HCEC 1CT (cell line): ENCODE data around the gene CEP63.

Experiments
- DNase-seq: peaks from one replicate; pipeline ENCODE4 v3.0.0-alpha.2; 2017

CEP63 gene

GRCh38 chr3:134610432-134611385 is 124.9 kb downstream of the CEP63 start:
- no peak for DNase-seq

DNA sequence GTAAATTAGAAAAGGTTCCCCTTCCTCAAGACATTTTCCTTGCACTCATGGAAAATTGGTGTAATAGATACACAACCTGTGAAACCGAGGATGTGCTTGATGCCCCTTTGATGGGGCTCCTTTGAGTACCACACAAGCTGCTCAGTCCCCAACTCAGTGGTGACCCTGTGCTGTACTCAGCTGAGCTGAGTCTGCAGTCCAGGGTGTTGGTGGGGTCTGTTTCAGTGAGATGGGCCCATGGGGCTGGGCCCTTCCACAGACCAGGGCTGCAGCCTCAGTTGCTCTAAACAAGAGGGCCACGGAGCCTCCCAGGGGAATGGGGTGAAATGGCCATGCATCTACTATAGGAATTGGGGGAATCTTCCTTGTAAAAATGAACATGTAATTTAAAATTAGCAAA is 125.7 kb downstream of the CEP63 start:
- DNase-seq: no peak

DNA sequence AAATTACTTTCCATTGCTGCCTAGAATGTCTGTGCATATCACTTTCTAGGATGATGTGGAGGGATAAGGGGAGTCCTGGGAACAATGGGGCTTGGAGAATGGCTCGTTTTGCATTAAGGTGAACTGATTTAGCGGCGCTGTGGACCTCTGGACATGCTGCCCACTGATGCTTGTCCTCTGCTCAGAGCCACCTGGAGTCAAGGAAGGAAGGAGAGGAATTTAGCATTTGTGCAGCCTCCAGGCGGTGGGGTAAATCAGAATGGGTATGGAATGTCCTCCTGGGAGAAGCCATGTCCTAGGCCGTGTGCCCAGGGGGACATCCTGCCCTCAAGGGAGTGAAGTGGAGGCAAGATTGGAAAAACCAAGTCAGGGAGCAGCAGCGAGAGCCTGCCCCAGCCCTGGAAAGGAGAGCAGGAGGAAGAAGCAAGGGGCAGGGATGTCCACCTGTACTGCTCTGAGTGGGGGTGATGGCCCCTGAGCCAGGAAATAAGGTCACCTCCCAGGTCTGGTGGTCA is 127.2 kb downstream of the CEP63 start:
- no peak for DNase-seq

DNA sequence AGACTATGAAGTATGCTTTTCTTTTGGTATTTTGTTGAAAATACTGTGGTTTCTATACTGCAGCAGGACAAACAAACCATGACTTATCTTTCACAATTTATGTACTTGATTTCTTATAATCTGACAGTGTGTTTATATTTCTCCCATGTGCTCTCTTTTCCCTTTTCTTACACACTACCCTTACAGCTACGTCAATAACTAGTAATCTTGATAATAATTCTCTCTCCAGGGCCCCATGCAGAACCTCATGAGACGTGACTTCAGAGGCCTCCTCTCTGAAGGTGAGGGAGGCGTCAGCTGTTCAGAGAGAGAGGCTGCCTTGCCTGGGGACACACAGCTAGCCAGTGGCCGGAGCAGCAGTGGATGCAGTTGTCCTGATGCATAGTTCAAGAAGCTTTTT is 129.1 kb downstream of the CEP63 start:
- DNase-seq: no peak

DNA sequence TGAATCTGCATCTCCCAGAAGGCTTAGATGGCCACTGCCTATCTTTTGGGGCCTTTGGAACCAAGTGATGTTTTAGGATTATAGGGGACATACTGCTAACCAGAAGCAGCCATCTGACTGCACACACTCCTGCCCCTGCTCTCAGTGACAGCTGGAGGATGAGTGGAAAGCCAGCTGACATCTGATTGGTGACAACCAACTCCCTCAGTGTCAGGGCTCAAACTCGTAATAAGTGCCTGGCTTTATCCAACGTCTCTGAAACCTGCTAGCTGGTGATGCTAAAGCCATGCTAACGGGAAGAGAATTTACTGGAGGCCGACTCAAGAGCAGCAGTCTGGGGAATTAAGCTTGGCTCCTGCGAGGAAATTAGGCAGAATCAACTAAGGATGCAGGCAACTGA is 129.9 kb downstream of the CEP63 start:
- no peak for DNase-seq

DNA sequence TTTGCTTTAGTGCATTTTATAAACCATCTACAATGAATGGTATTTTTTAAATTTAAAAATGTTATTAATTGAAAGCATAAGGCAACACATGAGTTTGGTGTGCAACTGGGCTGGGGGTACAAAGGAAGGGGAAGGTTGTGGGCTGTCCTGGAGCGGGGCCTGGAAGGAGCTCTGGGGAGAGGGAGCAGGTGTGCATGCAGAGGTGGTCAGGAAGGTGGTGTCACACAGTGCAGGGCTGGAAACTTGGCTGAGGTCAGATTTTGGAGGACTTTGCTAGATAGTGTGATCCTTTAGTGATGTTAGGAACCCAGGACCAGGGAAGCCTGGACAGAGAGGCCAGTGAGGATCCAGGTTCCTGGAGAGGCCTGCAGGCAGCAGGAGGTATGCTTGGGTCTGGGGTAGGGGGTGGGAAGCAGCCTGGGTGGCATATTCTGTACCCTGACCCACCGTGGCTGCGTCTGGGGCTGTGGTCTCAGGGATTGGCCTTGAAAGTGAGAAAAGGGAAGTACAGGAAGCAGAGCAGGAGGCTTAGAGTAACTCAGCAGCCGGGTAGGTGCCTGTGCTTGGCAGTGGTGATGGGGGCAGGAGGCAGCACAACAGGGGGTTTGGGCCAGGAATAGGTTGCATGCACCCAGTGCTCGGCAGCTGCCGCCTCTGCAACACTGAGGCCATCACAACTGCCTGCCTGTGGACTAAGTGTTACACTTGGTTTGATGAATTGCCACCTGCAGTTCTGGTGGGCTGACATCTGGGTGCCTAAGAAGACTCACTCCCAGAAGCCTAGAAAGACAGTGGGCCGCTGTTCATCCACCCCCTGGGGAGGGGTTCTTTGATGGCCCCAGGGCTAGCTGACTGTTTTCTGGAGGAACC is 132.0 kb downstream of the CEP63 start:
- DNase-seq: no peak

DNA sequence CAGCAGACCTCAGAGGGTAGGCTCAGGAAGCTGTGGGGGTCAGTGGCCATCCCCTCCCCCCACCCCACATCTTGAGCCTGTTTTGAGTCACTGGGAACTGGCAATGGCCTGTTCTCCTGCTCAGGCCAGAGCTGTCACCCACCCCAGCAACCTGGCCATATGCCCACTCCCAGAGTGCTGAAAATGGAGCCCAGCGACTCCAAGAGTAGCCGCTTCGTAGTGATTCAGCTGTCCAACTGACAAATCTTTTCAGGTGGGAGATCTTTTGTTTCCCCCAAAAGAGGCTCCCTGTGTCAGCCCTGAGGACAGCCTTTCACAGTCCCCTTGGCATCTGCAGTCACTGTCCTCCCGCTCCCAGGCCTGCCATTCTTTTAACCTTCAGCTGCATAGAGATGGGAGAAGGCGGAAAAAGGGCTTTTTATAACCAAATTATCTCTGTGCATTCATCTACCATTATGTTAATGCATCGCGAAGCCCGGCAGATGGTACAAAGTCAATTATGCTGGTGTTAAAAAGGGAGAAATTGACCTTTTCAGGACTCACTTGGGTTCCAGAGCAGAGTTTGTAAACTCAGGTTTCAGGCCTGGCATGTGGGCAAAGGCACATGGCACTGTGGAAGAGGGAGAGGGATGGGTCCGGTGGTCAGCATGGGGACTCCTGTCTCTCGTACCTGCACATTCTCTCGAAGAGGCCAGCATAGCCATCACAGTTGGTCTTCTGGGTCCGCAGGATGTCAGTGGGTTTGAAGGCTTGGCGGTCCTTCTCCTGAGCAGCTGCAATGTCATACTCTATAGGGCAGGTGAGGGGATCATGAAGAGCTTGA is 132.8 kb downstream of the CEP63 start:
- no peak for DNase-seq

- no peak for DNase-seq
Observed at GRCh38 chr3:134619301-134619615, 133.4 kb downstream of the CEP63 start.

DNA sequence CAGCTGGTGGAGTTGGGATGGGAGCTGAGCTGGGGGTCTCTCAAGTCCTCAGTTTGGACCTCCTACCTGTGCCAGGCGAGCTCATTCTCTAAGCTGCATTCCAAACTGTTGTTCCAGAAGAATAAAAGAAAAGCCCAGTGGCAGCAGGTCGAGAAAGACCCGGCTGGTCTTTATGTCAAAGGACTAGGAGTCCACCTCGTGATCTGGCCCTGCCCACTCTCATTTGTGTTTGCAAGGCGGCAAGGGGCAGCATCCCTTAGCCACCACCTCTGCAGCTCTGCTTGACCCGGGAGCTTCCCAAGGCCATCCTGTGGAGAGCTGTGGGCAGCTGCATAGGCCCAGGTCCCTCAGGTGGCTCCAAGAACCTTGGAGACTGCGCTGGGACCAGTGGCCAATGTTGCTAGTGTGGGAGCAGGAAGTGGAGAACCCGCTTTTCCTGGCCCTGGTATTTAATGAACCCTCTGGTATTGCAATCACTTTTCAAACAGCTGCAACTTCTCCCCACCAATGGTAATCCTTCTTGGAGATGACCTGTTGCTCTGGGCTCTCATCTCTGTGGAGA is 134.1 kb downstream of the CEP63 start:
- DNase-seq: no peak

- no peak for DNase-seq
Observed at GRCh38 chr3:134620476-134621115, 134.7 kb downstream of the CEP63 start.

DNA sequence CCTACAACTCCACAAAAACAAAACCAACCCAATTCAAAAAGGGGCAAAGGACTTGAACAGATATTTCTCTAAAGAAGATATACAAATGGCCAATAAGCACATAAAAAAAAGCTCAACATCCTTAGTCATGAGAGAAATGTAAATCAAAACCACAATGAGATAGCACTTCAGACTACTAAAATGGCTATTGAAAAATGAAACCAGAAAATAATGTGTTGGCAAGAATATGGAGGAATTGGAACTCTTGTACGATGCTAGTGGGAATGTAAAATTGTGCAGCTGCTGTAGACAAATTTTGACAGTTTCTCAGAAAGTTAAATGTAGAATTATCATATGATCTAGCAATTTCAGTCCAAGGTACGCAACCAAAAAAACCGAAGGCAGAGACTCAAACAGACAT is 136.0 kb downstream of the CEP63 start:
- DNase-seq: no peak

- no peak for DNase-seq
Observed at GRCh38 chr3:134622806-134623365, 137.0 kb downstream of the CEP63 start.

GRCh38 chr3:134623615-134624245 is 137.9 kb downstream of the CEP63 start:
- DNase-seq: no peak
